GM12878 (cell line): ENCODE data around the gene RELT. TPM values are rescaled to one million over a fixed set of nuclear protein-coding genes. Genes with fewer than 3 reads are reported as not detected.

Experiments
- ATAC-seq: fragments of 200-7000 bp; cut with Tn5 transposase; 3 replicates; pipeline ENCODE4 v1.9.1; 2020; ENCODE audit warnings: mild to moderate bottlenecking, moderate library complexity
- BruUV-seq: library from RNA; stranded (reverse); fragments of 400-500 nt; replicated peaks from 2 replicates; lab custom pipeline; 2021; lab: Mats Ljungman, UMichigan
- CTCF ChIA-PET: fragments of 300-600 bp; sonication (Branson Sonifier 250); formaldehyde crosslinking; extraction: SDS; loops from one replicate; lab custom pipeline; 2021; ENCODE audit warnings: inconsistent platforms; lab: Yijun Ruan, JAX
- POLR2A ChIA-PET: fragments of 350-600 bp; formaldehyde crosslinking; extraction: SDS; loops from one replicate; lab custom pipeline; 2021; ENCODE audit warnings: inconsistent platforms; lab: Charles Lee
- RAD21 ChIA-PET: fragments of 300-600 bp; sonication (Branson Sonifier 250); formaldehyde crosslinking; loops from one replicate; lab custom pipeline; 2023; ENCODE audit warnings: antibody characterized with exemption; ENCODE audit not compliant: unreplicated experiment; lab: Charles Lee
- SMC1A ChIA-PET: fragments of 300-600 bp; sonication (Branson Sonifier 250); formaldehyde crosslinking; loops from one replicate; lab custom pipeline; 2023; ENCODE audit not compliant: unreplicated experiment, uncharacterized antibody; lab: Charles Lee
- DNase-seq: peaks from one replicate; pipeline ENCODE4 v3.0.0-alpha.2; 2011; ENCODE audit warnings: low read depth, low spot score
- FAIRE-seq: peaks from 3 replicates; lab custom pipeline; 2011; peaks lifted over from hg19 to GRCh38; lab: Jason Lieb, UNC
- H2AFZ ChIP-seq: 2 replicates; pipeline ENCODE4 v1.6.0; 2011; ENCODE audit warnings: low read depth, low read length, control low read depth; ENCODE audit not compliant: control insufficient read depth
- H3K27ac ChIP-seq: 2 replicates; pipeline ENCODE4 v1.5.1; 2011; ENCODE audit warnings: control low read depth; ENCODE audit not compliant: control insufficient read depth, insufficient read depth
- H3K27me3 ChIP-seq, 2 experiments: replicated peaks in 1 of 2; 2 replicates each; pipeline versions ENCODE4 v1.6.0 to v1.6.1; 2011; ENCODE audit warnings: low read length in 1 of 2; ENCODE audit not compliant: control insufficient read depth in 2 of 2, insufficient read depth in 2 of 2
- H3K36me3 ChIP-seq, 2 experiments: 2 replicates each; pipeline ENCODE4 v1.5.1; 2011; ENCODE audit warnings: low read length in 1 of 2; ENCODE audit not compliant: control insufficient read depth in 2 of 2, insufficient read depth in 2 of 2
- H3K4me1 ChIP-seq: 2 replicates; pipeline ENCODE4 v1.6.1; 2011; ENCODE audit warnings: mild to moderate bottlenecking, low read length, moderate library complexity, mixed read lengths; ENCODE audit not compliant: control insufficient read depth, insufficient read depth
- H3K4me2 ChIP-seq: 2 replicates; pipeline ENCODE4 v1.6.0; 2011; ENCODE audit warnings: control low read depth; ENCODE audit not compliant: control insufficient read depth, insufficient read depth
- H3K4me3 ChIP-seq: fragments of 200-600 bp; sonication (generic); 2 replicates; pipeline ENCODE4 v1.5.1; 2016
- H3K79me2 ChIP-seq: 2 replicates; pipeline ENCODE4 v1.6.0; 2011; ENCODE audit warnings: low read length; ENCODE audit not compliant: control insufficient read depth, insufficient read depth
- H3K9ac ChIP-seq: 2 replicates; pipeline ENCODE4 v1.8.0; 2011; ENCODE audit warnings: low read length, control low read depth, mixed read lengths; ENCODE audit not compliant: control insufficient read depth, insufficient read depth
- H3K9me3 ChIP-seq: replicated peaks from 3 replicates; pipeline ENCODE4 v1.5.1; 2011; ENCODE audit warnings: mild to moderate bottlenecking, low read length; ENCODE audit not compliant: control insufficient read depth, insufficient read depth
- H4K20me1 ChIP-seq: 2 replicates; pipeline ENCODE4 v1.6.0; 2011; ENCODE audit not compliant: control insufficient read depth, insufficient read depth
- CEBPB ChIP-seq, 2 experiments: fragments of 150-350 bp in 1 of 2; IDR thresholded peaks; 2 replicates each; pipeline ENCODE4 v1.6.1; 2012 to 2014; ENCODE audit warnings: low read depth in 2 of 2, low read length in 2 of 2, borderline replicate concordance in 1 of 2, inconsistent platforms in 1 of 2
- KDM1A ChIP-seq: fragments of 200-600 bp; sonication (generic); IDR thresholded peaks from 2 replicates; pipeline ENCODE4 v1.6.1; 2016; ENCODE audit warnings: borderline replicate concordance
- MAX ChIP-seq: IDR thresholded peaks from 2 replicates; pipeline ENCODE4 v1.6.1; 2012; ENCODE audit warnings: low read depth, low read length, improper control_type of control experiment
- MEF2B ChIP-seq: fragments of 450-650 bp; IDR thresholded peaks from 2 replicates; pipeline ENCODE4 v1.6.1; 2018; ENCODE audit warnings: mild to moderate bottlenecking, moderate library complexity; ENCODE audit not compliant: partially characterized antibody, poor library complexity, severe bottlenecking
- MYC ChIP-seq: IDR thresholded peaks from 2 replicates; pipeline ENCODE4 v1.6.1; 2011; ENCODE audit warnings: mild to moderate bottlenecking, low read length, moderate library complexity, inconsistent platforms; ENCODE audit not compliant: insufficient read depth, insufficient replicate concordance, insufficient read length, severe bottlenecking
- POLR2AphosphoS5 ChIP-seq: IDR thresholded peaks from 2 replicates; pipeline ENCODE4 v1.6.1; 2011; ENCODE audit warnings: mild to moderate bottlenecking, low read length, inconsistent platforms
- SIN3A ChIP-seq: IDR thresholded peaks from 2 replicates; pipeline ENCODE4 v1.6.1; 2012; ENCODE audit warnings: low read depth, low read length, improper control_type of control experiment
- SUPT20H ChIP-seq: IDR thresholded peaks from 2 replicates; pipeline ENCODE4 v1.6.1; 2011; ENCODE audit warnings: low read depth, mild to moderate bottlenecking, low read length, moderate library complexity, borderline replicate concordance; ENCODE audit not compliant: control insufficient read depth
- ZZZ3 ChIP-seq: IDR thresholded peaks from 2 replicates; pipeline ENCODE4 v1.6.1; 2011; ENCODE audit warnings: low read depth; ENCODE audit not compliant: control insufficient read depth, insufficient read length
- WGBS: methylation state at CpG from one replicate; pipeline ENCODE4 v1.1.6; 2016; ENCODE audit warnings: low lambda C conversion rate; ENCODE audit not compliant: insufficient replicate concordance, insufficient coverage; ENCODE audit errors: missing lambda C conversion rate; 5-methylcytosine and 5-hydroxymethylcytosine counted together
- in situ Hi-C: fragments of 300-500 bp; cut with MboI; formaldehyde crosslinking; loops from 9 replicates; pipeline ENCODE4 v1.14.3; 2018; ENCODE audit warnings: mixed read lengths
- intact Hi-C: fragments of 100-400 bp; cut with micrococcal nuclease; formaldehyde crosslinking; loops from one replicate; pipeline ENCODE4 v1.14.2; 2022; ENCODE audit not compliant: unreplicated experiment
- polyA plus RNA-seq, 11 experiments: library from polyadenylated mRNA; depleted of rRNA in 4 of 11; unstranded in 6 of 11; stranded (reverse) in 5 of 11; fragments of >200 nt; fragmentation: Nextera tagmentation in 4 of 11; fragmentation: Illumina TruSeq in 1 of 11; extraction: Ambion mirVana in 4 of 11; extraction: Trizol in 1 of 11; gene quantifications; 1 replicate in 1 of 11; 2 replicates in 10 of 11; pipeline versions ENCODE4 v1.2.1 to v1.2.3, GENCODE V29; 2011 to 2016; ENCODE audit warnings: inconsistent platforms in 2 of 11, missing spikeins in 2 of 11, low read depth in 1 of 11
- total RNA-seq, 4 experiments: library from RNA; depleted of rRNA in 3 of 4; stranded (reverse); fragments of >200 nt in 3 of 4; fragmentation: Illumina TruSeq in 1 of 4; extraction: Trizol in 1 of 4; gene quantifications; 2 replicates each; pipeline versions ENCODE4 v1.2.1 to v1.2.3, GENCODE V29; 2013 to 2021
- TF ChIP-seq, protein P1 (sequence below): fragments of 450-650 bp; IDR thresholded peaks from 2 replicates; pipeline ENCODE4 v1.6.1; 2017; ENCODE audit warnings: mild to moderate bottlenecking, moderate library complexity
- TF ChIP-seq, protein P2 (sequence below): IDR thresholded peaks from 2 replicates; pipeline ENCODE4 v1.6.1; 2011; ENCODE audit warnings: low read depth, mild to moderate bottlenecking, low read length, moderate library complexity, borderline replicate concordance; ENCODE audit errors: extremely low read depth

The RELT gene
- total and polyA plus RNA-seq, 10 of the 15 experiments (the other 5 are each of a cell fraction or from before 2014, with no cell fraction given), result 1.2 to 28.5 (median 10.8) TPM

- ChIA-PET SMC1A (interaction anchor here (0.6 to 2.0 kb wide), 4 partner anchors 13 to 158 kb away, joined by 3 to 6 read pairs (median 4); no protein-coding TSS in a partner anchor), RAD21 (interaction anchor here (0.6 to 2.0 kb wide), 4 partner anchors 19 to 286 kb away, joined by 3 to 6 read pairs (median 5); no protein-coding TSS in a partner anchor), CTCF (interaction anchor here (1.0 to 4.9 kb wide), 8 partner anchors 11 to 286 kb away, joined by 3 to 26 read pairs (median 5); no protein-coding TSS in a partner anchor), POLR2A (interaction anchor here (1.1 to 1.6 kb wide), 2 partner anchors 11 to 19 kb away, joined by 3 to 7 read pairs; no protein-coding TSS in a partner anchor)
- Histone ChIP-seq H3K27ac (no peak overlapping the region), H3K27me3 (no peaks in the 10 kb centered on the region), H3K79me2 (peaks cover 30% of the 10 kb centered on the region), H3K36me3 (no peaks in the 10 kb centered on the region; a peak in 1 of 4 replicates), H3K4me2 (no peak overlapping the region), H4K20me1 (no peaks in the 10 kb centered on the region), H3K9ac (no peak overlapping the region), H3K9me3 (no peaks in the 10 kb centered on the region), H2AFZ (no peak overlapping the region), H3K4me1 (peaks cover 25% of the 10 kb centered on the region), H3K4me3 (no peak overlapping the region)
- intact Hi-C loops (no loop called here), in situ Hi-C loops (no loop called here)
- DNase-seq (no peak), FAIRE-seq (no peak), ATAC-seq (no peak)
- WGBS, result 74% methylated on average over 4 of the region's 4 CpGs
- BruUV-seq, result no TSS peak
- TF ChIP-seq POLR2AphosphoS5 (no peak), CEBPB (IDR thresholded peaks at IDR 0.05; ENCODE audit: borderline replicate concordance in 1 of 2, low read depth in 2 of 2, low read length in 2 of 2) (no peak), SUPT20H (no peak)
Measured at GRCh38 chr11:73374151-73374550, 2.0 kb upstream of the RELT start.

DNA sequence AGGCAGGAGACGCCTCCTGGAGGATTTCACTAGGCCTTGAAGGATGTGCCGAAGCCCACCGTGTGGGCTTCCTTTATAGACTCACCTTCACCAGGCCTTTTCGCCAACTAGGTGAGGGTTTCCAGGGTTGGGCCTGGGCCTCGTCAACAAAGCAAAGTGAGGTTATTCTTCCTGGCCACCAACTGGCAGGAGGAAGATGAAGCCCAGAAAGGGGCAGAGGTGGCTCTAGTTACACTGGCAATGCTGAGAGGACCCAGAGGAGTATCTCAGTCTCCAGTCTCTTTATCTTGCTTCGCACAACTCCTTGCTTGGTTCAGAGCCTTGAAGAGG is 404 bp upstream of the RELT start:
- 49% methylated on average over 6 of the region's 6 CpGs for WGBS
- no peak for ATAC-seq
- POLR2A ChIA-PET, result no interaction called here
- H3K4me3 ChIP-seq, result no peak overlapping the region
- BruUV-seq, result no TSS peak
- peak overlapping the region; percentile 73 for H2AFZ ChIP-seq
- no peak overlapping the region; the same call in 1 of the 2 replicates for H3K4me2 ChIP-seq
- no peaks in the 10 kb centered on the region for H3K9me3 ChIP-seq
- CTCF ChIA-PET, result interaction anchor here (1.0 to 4.9 kb wide), 2 partner anchors 25 to 284 kb away, joined by 3 to 26 read pairs; no protein-coding TSS in a partner anchor
- RAD21 ChIA-PET, result no interaction called here
- H3K4me1 ChIP-seq, result peaks cover 38% of the 10 kb centered on the region
- no peak for DNase-seq
- no peaks in the 10 kb centered on the region for H4K20me1 ChIP-seq
- no peaks in the 10 kb centered on the region for H3K27me3 ChIP-seq
- H3K36me3 ChIP-seq, result no peaks in the 10 kb centered on the region; a peak in 1 of 4 replicates
- SMC1A ChIA-PET, result no interaction called here
- intact Hi-C loops, result loop anchor here (1.0 to 5.0 kb wide), 3 partner anchors 10 to 68 kb away; partner anchors contain the start of gene ARHGEF17
- no peak for FAIRE-seq
- in situ Hi-C loops, result no loop called here
- no peak overlapping the region for H3K27ac ChIP-seq
- H3K9ac ChIP-seq, result peak overlapping the region; percentile 5; the same call in 1 of the 2 replicates
- peaks cover 46% of the 10 kb centered on the region for H3K79me2 ChIP-seq
- TF ChIP-seq MAX (no peak), KDM1A (no peak), SIN3A (no peak), MEF2B (no peak), ZZZ3 (no peak), MYC (no peak)
- TF ChIP-seq, protein P1, sequence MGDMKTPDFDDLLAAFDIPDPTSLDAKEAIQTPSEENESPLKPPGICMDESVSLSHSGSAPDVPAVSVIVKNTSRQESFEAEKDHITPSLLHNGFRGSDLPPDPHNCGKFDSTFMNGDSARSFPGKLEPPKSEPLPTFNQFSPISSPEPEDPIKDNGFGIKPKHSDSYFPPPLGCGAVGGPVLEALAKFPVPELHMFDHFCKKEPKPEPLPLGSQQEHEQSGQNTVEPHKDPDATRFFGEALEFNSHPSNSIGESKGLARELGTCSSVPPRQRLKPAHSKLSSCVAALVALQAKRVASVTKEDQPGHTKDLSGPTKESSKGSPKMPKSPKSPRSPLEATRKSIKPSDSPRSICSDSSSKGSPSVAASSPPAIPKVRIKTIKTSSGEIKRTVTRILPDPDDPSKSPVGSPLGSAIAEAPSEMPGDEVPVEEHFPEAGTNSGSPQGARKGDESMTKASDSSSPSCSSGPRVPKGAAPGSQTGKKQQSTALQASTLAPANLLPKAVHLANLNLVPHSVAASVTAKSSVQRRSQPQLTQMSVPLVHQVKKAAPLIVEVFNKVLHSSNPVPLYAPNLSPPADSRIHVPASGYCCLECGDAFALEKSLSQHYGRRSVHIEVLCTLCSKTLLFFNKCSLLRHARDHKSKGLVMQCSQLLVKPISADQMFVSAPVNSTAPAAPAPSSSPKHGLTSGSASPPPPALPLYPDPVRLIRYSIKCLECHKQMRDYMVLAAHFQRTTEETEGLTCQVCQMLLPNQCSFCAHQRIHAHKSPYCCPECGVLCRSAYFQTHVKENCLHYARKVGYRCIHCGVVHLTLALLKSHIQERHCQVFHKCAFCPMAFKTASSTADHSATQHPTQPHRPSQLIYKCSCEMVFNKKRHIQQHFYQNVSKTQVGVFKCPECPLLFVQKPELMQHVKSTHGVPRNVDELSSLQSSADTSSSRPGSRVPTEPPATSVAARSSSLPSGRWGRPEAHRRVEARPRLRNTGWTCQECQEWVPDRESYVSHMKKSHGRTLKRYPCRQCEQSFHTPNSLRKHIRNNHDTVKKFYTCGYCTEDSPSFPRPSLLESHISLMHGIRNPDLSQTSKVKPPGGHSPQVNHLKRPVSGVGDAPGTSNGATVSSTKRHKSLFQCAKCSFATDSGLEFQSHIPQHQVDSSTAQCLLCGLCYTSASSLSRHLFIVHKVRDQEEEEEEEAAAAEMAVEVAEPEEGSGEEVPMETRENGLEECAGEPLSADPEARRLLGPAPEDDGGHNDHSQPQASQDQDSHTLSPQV, result no peak
- TF ChIP-seq, protein P2, sequence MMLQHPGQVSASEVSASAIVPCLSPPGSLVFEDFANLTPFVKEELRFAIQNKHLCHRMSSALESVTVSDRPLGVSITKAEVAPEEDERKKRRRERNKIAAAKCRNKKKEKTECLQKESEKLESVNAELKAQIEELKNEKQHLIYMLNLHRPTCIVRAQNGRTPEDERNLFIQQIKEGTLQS, result no peak
